GM18907 (cell line): ENCODE results near the gene NTN3.
"Not testable (repeated sequence)": the region's sequence is repeated elsewhere in the genome, so short reads cannot be mapped to it uniquely, and the experiment has no call there.

Experiments
- ATAC-seq: cut with Tn5 transposase; IDR thresholded peaks from one replicate; pipeline ENCODE4 v1.9.1; 2021; ENCODE audit warnings: mild to moderate bottlenecking, moderate library complexity; ENCODE audit not compliant: unreplicated experiment

NTN3 gene

DNA sequence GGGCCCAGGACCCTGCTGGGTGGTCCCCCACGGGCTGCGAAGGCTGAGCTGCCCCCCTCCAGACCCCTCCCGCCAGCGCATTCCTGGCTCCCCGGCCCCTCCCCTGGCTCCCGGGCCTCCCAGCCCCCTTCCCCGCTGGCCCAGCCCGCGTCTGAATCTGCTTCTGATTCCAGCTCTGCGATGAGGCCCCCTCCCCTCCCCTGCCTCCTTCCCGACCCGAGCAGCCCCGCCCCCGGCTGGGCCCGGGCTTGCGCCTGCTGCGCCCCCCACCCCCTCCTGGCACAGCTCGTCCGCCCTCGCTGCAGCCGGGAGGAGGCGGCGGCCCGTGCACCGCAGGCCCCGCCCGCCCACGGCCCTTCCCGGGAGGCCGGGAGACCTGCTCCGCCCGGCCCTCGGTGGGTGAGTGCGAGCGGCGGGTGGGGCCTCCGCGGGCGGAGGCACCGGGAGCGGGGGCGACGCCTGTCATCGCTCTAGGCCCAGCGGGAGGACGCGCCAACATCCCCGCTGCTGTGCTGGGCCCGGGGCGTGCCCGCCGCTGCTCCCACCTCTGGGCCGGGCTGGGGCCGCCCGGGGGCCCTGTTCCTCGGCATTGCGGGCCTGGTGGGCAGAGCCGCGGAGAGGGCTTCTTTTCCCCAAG is at the start of gene NTN3:
NTN3 (plus strand) TSS at position 282 of the 637 bp plus-strand sequence. CDS start 405 bp downstream, outside the sequence.
- no peak for ATAC-seq

DNA sequence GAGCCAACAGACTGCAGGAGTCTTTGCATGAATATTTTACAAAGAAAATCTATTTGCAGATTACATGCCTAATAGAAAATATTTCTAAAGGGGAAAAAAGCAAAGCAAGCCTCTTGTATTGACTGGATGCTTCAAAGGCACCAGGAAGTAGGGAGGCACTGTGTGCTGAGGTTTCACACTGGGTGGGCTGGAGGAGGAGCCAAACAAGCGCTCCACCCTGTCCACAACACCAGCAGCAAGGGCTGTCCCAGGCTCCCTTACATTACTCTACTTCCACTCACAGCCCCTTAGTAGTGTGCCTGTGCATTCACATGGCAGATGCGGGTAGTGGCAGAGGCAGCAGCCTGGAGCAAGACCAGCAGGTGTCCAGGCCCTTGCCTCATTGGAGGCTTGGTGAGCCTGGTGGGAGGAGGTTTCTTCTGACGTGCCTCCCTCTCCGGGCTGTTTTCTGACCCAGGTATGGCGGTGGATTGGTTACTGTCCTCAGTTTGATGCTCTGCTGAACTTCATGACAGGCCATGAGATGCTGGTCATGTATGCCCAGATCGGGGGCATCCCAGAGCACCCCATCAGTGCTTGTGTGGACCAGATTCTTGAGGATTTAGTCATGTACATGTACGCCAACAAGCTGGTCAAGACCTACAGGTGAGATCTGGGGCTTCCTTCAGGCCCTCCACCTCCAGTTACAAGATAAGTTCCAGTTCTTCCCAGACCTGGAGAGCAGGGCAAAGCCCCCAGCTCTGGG is 48.8 kb upstream of the NTN3 start:
- no peak for ATAC-seq

DNA sequence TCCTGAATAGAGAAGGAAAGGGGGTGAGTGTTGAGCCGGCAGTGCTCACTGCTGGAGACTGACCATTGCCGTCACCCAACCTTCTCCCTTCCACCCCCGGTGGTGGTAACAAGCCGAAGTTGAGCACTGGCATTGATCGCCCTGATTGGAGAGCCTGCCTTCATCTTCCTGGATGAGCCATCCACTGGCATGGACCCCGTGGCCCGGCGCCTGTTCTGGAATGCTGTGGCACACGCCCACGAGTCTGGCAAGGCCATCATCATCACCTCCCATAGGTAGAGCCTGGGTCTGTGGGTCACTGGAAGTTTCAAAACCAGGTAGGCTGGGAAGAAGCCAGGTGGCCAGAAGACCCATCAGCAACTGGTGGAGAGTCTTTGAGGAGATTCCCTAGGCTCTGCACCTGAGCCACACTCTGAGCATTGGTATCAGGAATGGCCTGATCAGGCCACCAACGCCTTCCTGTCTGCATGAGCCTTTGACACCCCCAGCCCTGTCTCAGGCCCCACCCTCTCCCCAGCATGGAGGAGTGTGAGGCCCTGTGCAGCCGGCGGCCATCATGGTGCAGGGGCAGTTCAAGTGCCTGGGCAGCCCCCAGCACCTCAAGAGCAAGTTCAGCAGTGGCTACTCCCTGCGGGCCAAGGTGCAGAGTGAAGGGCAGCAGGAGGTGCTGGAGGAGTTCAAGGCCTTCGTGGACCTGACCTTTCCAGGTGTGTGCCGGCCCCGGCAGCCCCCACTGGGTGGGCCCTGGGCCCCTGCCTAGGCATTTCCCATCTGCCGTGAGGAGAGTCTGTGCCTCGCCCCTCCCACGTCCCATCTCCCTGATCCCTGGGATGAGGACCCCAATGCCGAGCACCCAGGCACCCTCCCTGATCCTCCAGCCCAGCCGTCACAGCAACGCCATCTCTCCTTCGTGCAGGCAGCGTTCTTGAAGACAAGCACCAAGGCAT is 46.8 kb upstream of the NTN3 start:
- no peak for ATAC-seq

DNA sequence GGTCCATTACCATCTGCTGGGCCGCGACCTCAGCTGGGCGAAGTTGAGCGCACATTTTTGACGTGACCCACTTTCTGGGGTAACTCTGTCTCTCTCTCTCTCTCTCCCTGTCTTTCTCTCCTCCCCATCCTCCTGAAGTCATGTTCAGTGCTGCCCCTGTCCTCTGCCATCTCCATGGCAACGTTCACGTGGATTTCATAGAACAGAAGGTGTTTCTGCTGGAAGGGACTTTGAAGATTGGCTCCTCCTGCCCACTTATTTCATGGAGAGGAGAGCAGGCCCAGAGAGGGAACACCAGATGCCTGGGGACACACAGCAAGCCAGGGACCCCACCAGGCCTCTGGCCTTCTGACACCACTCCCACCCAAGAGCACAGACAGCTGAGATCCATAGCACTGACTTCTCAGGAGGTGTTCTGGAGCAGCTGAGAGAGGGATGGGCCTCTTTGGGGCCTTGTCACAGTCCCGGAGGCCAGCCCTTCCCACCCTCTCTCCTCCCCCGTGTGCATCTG is 46.0 kb upstream of the NTN3 start:
- ATAC-seq = no peak

DNA sequence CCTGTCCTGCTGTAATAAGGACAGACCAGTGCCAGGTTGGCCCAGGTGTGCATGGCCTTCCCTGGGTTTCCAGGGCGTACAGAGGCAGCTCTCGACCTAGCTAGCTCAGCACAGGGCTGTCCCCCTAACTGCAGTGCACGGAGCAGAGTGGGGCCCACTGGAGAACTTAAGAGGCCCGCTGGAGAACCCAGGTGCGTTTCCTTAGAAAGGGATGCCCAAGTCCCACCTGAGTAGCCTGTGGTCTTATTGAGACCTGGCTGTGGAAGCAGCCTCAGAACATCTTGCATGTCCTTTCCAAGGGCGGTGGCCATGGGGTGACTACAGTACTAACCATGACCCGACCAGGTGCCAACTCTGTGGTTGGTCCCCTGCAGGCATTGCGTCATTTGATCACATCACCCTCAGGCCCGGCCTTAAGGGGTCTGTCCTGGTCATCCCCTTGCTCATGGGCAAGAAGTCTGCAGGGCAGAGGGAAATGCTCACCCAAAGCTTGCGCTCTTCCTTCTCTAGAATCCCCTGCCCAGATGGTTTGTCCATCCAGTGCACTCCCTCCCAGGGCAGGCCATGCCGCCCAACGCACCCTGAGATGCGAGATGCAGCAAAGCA is 45.2 kb upstream of the NTN3 start:
- ATAC-seq = no peak

DNA sequence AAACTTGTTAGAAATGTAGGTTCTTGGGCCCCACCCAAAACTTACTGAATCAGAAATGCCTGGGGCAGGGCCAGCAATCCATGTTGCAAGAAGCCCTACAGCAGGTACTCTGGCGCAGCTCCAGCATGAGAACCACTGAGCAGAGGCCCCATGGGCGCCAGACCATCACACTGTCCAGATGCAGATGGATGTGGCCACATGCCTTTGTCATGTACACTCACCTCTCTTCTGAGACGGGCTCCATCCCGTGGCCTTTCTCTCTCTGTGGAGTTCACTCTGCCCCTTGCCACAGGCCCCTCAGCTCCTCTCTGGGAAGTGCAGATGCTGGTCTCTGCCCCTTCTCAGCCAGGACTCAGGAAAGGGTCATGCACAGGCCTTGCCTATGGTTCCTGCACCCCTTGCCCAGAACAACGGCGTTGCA is 44.1 kb upstream of the NTN3 start:
- no peak for ATAC-seq

DNA sequence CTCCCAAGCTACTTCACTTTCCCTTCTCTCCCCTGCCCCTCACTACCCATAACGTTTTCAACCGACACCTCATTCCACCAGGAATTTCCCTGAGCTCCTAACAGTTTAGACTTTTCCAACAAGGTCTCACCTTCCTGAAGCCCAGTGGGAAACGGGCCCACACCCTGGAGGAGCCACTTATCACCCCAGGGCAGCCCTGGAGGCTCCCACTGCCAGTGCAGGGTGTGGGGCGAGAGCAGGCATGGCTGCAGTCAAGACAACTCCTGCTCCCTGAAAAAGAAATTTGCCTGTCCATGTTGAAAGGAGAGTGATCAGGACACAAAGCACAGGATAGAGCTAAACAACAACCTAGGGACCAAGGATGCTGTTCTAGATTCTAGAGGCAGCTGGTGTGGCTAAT is 43.6 kb upstream of the NTN3 start:
- ATAC-seq = no peak

DNA sequence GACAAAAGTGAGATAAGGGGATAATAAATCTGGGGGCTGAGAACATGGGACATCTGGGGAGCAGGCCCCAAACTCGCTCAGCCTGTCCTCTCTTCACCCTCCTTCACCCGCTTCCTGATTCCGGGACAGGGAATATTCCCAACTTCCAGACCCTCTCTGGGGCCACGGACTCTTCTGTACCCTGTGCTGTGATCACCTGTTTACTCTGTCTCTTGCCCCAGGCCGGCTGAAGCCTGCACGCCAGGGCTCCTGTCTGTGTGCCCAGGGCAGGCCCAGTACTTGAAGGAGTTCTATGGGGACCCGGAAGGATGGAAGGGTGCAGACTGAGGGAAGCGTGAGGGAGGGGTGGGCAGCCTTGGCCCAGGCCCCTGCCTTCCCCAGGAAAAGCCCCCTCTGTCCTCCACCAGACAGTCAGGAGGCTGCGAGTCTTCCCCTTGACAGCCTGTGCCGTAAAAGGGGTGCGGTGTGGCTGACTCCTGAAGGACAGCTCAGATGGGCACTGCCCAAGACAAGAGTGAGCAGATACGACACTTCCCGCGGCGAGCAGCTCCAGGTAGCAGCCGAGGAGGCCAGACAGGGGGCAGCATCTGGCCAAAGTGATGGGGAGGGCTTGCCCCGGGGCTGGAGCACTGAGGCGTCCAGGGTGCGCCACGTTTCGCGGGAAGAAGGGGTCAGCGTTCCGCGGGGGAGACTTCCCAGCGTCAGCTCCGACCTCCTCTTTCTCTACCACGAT is 42.9 kb upstream of the NTN3 start:
- peak; percentile 23 for ATAC-seq

DNA sequence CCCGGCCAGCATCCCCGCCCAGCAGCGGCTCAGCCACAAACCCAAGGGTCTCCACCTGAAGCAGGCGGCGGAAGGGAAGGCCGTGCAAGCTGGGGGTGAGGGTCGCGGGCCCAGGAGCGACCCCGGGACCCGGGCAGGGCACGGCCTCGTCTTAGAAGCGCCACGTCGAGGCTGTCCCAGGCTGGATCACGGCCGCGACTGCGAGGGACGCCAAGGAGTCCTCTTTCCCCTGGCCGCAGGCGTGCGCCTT is 42.4 kb upstream of the NTN3 start:
- ATAC-seq = no peak

DNA sequence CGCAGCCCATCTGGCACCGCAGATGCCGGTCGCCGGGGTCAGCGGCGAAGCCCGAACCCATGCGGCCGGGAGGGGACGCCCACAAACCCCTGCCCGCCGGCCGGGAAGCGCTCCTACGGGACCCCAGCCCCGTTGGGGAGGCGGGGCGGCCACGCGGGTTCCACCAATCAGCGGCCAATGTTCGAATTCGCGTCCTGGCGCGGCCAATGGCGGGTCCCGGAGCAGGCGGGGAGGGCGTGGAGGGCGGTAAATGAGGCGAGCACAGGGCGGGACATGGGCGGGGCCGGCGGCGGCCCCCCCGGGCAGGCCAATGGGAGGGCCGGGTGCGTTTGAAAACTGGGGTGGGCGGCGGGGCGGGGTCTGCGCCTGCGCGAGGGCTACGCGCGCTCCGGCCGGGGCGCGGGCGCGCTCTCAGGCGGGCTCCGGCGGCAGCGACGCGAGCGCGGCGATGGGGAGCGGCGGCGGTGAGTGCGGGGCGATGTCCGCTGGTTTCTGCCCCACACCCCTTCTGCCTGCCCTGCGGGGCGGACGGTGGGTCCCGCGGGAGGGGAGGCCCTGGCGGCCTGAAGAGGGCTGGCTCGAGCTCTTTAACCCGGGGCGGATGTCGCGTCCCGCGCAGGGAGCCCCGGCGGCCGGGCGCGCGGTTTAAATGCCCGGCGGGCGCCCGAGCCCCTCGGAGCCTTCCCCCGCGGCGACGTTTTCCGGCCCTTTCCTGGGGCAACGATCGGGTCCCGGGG is 41.9 kb upstream of the NTN3 start, which contains the start of gene CCNF:
CCNF (plus strand) TSS at position 414 of the 737 bp plus-strand sequence; CDS start at position 449, 35 bp downstream.
- peak; percentile 81 for ATAC-seq

DNA sequence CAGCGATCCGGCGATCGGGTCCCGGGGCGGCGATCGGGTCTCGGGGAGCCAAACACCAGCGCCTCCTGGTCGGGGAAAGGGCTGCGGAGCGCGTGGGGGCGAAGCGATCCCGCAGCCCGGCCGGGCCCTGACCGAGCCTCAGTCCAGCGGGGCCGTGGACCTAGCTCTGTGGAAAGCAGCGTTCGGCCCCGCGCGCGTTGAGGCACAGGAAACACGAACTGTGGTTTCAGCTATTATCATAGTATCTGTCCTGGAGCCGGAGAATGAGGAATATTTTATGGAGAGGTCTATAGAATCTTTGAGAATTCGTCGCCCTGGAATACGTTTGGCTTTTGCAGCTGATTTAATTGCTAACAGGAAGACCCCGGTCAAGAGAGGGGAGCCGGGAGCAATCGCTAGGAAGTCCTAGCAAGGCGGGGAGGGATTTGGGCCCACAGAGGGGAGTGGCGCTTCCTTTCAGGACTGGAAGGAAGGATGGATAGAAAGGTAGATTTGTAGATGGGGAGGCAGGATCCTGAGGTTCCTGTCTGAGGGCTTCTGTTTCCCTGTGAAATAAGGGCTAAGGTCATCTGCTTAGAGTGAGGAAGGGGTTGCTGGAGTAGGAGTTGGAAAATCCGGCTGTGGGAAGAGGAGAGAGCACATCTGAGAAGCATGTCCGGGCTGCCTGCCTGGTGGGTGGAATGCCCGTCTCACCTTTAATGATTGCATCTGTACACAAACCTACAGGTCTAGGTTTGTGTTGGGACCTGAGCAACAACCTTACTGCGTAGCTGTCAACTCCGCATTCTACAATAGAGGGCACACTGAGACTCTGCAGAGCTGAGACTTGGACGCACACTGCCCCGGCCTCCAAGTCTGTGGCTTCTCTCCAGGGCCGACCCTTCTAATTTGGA is 41.1 kb upstream of the NTN3 start:
- ATAC-seq = peak; percentile 18

DNA sequence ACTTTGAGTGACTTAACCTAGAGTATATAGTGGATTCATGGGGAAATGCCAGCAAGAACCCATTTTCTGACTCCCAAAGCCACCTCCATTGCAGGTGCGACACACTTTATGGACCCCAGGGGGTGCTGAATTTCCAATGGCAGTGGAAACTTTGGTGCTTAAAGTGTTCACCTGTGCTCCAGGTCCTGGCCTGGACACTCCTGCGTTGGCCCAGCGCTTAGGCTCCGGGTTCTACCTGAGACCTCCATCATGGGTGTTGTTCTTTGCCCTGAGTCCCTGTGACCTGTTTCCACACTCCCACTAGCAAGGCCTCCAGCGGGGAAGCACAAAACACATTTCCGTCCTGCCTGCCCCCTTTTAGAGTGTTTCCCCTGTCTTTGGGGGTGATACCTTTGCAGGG is 38.8 kb upstream of the NTN3 start:
- ATAC-seq = no peak

DNA sequence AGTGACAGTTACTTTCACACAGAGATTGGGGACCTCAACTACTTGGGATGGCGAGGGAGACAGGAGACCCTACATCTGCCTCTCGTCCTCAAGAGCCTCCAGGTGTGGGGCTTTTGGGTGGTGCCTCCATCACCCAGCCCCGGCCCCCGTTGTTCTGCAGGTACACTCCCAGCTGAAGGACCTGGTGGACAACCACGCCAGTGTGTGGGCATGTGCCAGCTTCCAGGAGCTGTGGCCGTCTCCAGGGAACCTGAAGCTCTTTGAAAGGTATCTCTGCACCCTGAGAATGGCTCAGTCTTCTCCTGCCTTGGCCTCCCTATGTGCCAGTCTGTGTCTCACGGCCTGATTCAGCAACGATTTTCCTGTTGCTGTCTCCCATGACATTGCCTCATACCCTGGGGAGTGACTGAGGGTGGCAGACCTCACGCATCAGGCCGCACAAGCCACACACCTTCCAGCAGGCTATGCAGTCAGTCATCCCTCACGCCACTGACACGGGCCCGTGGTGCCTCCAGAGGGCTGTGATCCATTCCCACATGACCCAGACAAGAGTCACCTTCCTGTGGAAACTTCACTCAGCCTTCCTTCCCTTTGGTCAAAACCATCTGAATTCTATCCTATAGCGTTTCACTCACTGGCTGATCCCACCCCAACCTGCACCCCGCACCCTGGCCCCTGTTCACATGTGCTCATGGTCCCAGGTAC is 38.1 kb upstream of the NTN3 start:
- ATAC-seq = no peak

DNA sequence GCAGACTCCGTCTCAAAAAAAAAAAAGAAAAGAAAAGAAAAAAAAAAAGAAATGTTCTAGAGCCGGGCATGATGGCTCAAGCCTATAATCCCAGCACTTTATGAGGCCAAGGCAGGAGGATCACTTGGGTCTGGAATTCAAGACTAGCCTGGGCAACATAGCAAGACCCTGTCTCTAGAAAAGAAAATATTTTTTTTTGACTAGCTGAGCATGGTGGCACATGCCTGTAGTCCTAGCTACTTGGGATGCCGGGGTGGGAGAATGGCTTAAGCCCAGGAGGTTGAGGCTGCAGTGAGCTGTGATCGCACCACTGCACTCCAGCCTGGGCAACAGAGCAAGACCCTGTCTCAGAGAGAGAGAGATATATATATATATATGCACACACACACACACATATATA is 35.9 kb upstream of the NTN3 start:
- not testable (repeated sequence) for ATAC-seq

DNA sequence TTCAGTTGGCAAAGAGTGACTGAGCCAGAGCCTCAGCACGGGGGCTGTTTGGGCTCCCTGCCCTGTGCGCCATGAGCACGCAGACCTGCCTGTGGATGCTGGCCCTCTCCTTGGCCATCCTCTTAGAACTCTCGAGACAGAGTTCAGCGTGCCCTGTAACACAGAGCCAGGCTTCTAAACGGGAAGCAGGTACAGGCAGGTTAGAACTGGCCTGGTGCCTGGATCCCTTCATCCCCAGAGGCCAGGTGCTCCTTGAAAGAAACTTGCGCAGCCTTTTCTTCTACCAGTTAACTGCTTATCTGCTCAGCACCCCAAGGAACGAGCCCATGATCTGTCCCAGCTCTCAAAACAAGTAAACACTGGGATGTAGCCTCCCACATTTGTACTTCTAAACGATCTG is 35.0 kb upstream of the NTN3 start:
- ATAC-seq = no peak

DNA sequence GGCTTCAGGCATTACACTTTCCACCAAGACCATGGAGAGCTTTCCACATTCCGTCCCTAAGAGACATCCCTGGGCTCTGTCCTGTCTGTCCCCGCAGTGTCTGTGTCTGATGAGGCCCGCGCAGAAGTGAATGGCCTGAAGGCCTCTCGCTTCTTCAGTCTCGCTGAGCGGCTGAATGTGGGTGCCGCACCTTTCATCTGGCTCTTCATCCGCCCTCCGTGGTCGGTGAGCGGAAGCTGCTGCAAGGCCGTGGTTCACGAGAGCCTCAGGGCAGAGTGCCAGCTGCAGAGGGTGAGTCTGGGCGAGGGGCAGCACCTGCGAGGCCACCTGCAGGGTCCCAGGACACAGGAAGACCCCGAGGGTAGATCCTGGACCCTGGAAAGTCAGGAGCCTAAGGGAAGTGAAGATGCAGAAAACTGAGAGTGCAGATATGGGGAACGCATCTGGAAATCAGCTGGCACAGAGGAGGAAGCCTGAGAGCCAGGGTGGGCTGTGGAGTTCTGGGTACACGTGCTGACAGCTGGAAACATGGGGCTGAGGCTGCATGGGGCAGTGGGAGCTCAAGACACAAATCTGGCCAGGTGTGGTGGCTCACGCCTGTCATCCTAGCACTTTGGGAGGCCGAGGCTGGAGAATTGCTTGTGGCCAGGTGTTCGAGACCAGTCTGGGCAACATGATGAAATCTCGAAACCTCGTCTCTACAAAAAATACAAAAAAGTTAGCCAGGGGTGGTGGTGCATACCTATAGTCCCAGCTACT is 33.9 kb upstream of the NTN3 start:
- no peak for ATAC-seq

DNA sequence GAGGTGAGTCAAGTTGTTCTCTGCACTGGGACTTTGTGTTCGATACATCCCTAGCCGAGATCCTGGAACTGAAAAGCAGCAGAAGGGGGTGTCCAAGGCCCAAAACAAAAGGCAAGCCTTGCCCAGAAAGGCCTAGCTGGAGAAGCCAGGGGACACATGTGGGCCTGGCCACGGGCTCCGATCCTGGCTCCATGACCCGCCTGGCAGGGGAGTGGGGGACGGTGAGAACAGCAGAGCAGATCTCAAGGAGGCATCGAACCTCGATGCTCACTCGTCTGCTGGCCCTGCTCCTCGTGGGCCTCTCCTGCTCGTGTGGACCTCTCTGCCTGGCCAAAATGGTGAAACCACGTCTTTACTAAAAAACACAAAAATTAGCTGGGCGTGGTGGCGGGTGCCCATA is 33.0 kb upstream of the NTN3 start:
- no peak for ATAC-seq
